Neural cell (in vitro differentiated cells): ENCODE measurements around the gene MRTFA. TPM values are rescaled to one million over a fixed set of nuclear protein-coding genes. Genes with fewer than 3 reads are reported as not detected.

Source experiments
- H2AFZ ChIP-seq: fragments of 200-600, 300-800 bp; sonication (generic), shearing (Covaris generic); 2 replicates; pipeline ENCODE4 v1.6.0; 2014; ENCODE audit warnings: low read depth, mild to moderate bottlenecking, antibody characterized with exemption, low read length, moderate library complexity
- H3F3A ChIP-seq: fragments of 200-600 bp; shearing (Covaris generic); 2 replicates; pipeline ENCODE4 v1.6.1; 2016; ENCODE audit warnings: mild to moderate bottlenecking, moderate library complexity, mixed read lengths, antibody characterized with exemption, low read length; ENCODE audit not compliant: insufficient read depth, poor library complexity, severe bottlenecking
- H3K27ac ChIP-seq: fragments of 200-600, 300-800 bp; sonication (generic), shearing (Covaris generic); 2 replicates; pipeline ENCODE4 v1.5.1; 2014; ENCODE audit warnings: mild to moderate bottlenecking, low read length, moderate library complexity
- H3K27me3 ChIP-seq: fragments of 300-800, 200-600 bp; sonication (generic), shearing (Covaris generic); 2 replicates; pipeline ENCODE4 v1.6.0; 2014; ENCODE audit warnings: mild to moderate bottlenecking, low read depth, low read length, moderate library complexity; ENCODE audit not compliant: insufficient read depth
- H3K36me3 ChIP-seq: fragments of 300-800, 200-600 bp; sonication (generic), shearing (Covaris generic); 2 replicates; pipeline ENCODE4 v1.5.1; 2014; ENCODE audit warnings: mild to moderate bottlenecking, antibody characterized with exemption, low read length, moderate library complexity; ENCODE audit not compliant: insufficient read depth
- H3K4me2 ChIP-seq: fragments of 300-800, 200-600 bp; sonication (generic), shearing (Covaris generic); 2 replicates; pipeline ENCODE4 v1.6.0; 2014; ENCODE audit warnings: mild to moderate bottlenecking, low read length
- H3K4me3 ChIP-seq: fragments of 300-800, 200-600 bp; sonication (generic), shearing (Covaris generic); 2 replicates; pipeline ENCODE4 v1.5.1; 2014; ENCODE audit warnings: mild to moderate bottlenecking, low read length, moderate library complexity
- H3K79me2 ChIP-seq: fragments of 200-600 bp; shearing (Covaris generic); replicated peaks from 2 replicates; pipeline ENCODE4 v1.6.0; 2014; ENCODE audit warnings: mild to moderate bottlenecking, low read length, moderate library complexity; ENCODE audit not compliant: insufficient read depth
- H3K9ac ChIP-seq: fragments of 300-800, 200-600 bp; sonication (generic), shearing (Covaris generic); 2 replicates; pipeline ENCODE4 v1.6.1; 2016; ENCODE audit warnings: mild to moderate bottlenecking, low read length, mixed read lengths
- H3K9me2 ChIP-seq: fragments of 200-600 bp; shearing (Covaris generic); 2 replicates; pipeline ENCODE4 v1.6.1; 2016; ENCODE audit warnings: mild to moderate bottlenecking, low read length, mixed read lengths; ENCODE audit not compliant: insufficient read depth
- H3K9me3 ChIP-seq: fragments of 200-600, 300-800 bp; sonication (generic), shearing (Covaris generic); 2 replicates; pipeline ENCODE4 v1.6.1; 2016; ENCODE audit warnings: mild to moderate bottlenecking, mixed run types, low read length, moderate library complexity, mixed read lengths
- H4K20me1 ChIP-seq: fragments of 200-600 bp; shearing (Covaris generic); 2 replicates; pipeline ENCODE4 v1.6.1; 2016; ENCODE audit warnings: mild to moderate bottlenecking, mixed run types; ENCODE audit not compliant: insufficient read depth
- EP300 ChIP-seq: fragments of 450-650 bp; conservative IDR thresholded peaks from 2 replicates; pipeline ENCODE4 v1.6.1; 2014; ENCODE audit warnings: antibody characterized with exemption, mild to moderate bottlenecking, moderate library complexity; ENCODE audit not compliant: poor library complexity, severe bottlenecking
- EZH2 ChIP-seq: fragments of 200-600, 300-800 bp; shearing (Covaris generic), sonication (generic); IDR thresholded peaks from 2 replicates; pipeline ENCODE4 v1.6.1; 2014; ENCODE audit warnings: antibody characterized with exemption, low read length, borderline replicate concordance, mild to moderate bottlenecking; ENCODE audit not compliant: insufficient read depth, poor library complexity, severe bottlenecking
- MXI1 ChIP-seq: fragments of 450-650 bp; conservative IDR thresholded peaks from 2 replicates; pipeline ENCODE4 v1.6.1; 2014; ENCODE audit warnings: antibody characterized with exemption, mild to moderate bottlenecking; ENCODE audit not compliant: poor library complexity, severe bottlenecking
- POLR2AphosphoS5 ChIP-seq: IDR thresholded peaks from 2 replicates; pipeline ENCODE4 v1.6.1; 2012
- RAD21 ChIP-seq: fragments of 450-650 bp; conservative IDR thresholded peaks from 2 replicates; pipeline ENCODE4 v1.6.1; 2014; ENCODE audit warnings: antibody characterized with exemption, mild to moderate bottlenecking, moderate library complexity
- SMC3 ChIP-seq: fragments of 450-650 bp; conservative IDR thresholded peaks from 2 replicates; pipeline ENCODE4 v1.6.1; 2014; ENCODE audit warnings: antibody characterized with exemption, mild to moderate bottlenecking, moderate library complexity; ENCODE audit not compliant: poor library complexity
- TAF1 ChIP-seq: IDR thresholded peaks from 2 replicates; pipeline ENCODE4 v1.6.1; 2012; ENCODE audit warnings: low read depth
- polyA plus RNA-seq: library from polyadenylated mRNA; depleted of rRNA; stranded (reverse); fragments of >200 nt; gene quantifications from 2 replicates; pipeline ENCODE4 v1.2.3, GENCODE V29; 2014
- TF ChIP-seq, protein P1 (sequence below): fragments of 450-650 bp; IDR thresholded peaks from 2 replicates; pipeline ENCODE4 v1.5.1; 2014; ENCODE audit warnings: antibody characterized with exemption, mild to moderate bottlenecking, moderate library complexity; ENCODE audit not compliant: poor library complexity, severe bottlenecking
- TF ChIP-seq, protein P2 (sequence below): IDR thresholded peaks from 2 replicates; pipeline ENCODE4 v1.6.1; 2012; ENCODE audit warnings: borderline replicate concordance

Gene MRTFA
- polyA plus RNA-seq, 1 donor from 2014 or later = 19.3 TPM

DNA sequence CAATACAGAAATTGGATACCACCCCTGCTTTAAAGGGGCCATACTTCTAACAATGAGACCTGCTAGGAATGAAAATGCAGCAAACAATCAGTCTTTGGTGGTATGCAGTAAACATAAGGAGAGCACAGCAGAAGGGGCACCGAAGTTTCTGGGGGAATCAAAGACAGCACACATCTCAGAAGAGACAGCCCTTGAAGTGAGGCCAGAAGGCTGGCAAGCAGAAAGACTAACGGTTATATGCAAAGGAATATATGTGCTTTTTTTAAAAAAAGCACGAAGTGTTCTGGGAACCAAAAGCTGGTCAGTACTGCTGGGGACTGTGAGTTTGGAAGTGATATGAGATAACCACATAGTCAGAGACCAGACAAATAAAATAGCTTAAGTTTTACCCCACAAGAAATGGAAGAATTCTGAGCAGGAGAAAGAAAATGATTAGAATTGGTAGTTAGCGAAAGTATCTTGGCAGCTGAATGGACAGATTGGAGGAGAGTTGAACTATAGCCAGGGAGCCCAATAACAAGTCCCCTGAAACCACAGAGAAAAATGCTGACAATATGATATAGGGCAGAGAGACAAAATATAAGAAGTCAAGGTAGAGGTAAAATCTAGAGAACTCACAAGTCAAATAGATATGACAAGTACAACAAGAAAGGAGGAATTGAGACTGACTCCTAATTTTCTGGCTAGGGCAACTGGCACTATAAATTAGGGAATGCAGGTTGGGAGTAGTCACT is 125.7 kb downstream of the MRTFA start:
- H3K4me3 ChIP-seq = no peak overlapping the region
- no peaks in the 10 kb centered on the region for H3K9me3 ChIP-seq
- TF ChIP-seq TAF1 (no peak), EZH2 (no peak), MXI1 (no peak), POLR2AphosphoS5 (no peak), SMC3 (no peak), RAD21 (no peak), EP300 (no peak)
- TF ChIP-seq, protein P1, sequence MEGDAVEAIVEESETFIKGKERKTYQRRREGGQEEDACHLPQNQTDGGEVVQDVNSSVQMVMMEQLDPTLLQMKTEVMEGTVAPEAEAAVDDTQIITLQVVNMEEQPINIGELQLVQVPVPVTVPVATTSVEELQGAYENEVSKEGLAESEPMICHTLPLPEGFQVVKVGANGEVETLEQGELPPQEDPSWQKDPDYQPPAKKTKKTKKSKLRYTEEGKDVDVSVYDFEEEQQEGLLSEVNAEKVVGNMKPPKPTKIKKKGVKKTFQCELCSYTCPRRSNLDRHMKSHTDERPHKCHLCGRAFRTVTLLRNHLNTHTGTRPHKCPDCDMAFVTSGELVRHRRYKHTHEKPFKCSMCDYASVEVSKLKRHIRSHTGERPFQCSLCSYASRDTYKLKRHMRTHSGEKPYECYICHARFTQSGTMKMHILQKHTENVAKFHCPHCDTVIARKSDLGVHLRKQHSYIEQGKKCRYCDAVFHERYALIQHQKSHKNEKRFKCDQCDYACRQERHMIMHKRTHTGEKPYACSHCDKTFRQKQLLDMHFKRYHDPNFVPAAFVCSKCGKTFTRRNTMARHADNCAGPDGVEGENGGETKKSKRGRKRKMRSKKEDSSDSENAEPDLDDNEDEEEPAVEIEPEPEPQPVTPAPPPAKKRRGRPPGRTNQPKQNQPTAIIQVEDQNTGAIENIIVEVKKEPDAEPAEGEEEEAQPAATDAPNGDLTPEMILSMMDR = no peak
- TF ChIP-seq, protein P2, sequence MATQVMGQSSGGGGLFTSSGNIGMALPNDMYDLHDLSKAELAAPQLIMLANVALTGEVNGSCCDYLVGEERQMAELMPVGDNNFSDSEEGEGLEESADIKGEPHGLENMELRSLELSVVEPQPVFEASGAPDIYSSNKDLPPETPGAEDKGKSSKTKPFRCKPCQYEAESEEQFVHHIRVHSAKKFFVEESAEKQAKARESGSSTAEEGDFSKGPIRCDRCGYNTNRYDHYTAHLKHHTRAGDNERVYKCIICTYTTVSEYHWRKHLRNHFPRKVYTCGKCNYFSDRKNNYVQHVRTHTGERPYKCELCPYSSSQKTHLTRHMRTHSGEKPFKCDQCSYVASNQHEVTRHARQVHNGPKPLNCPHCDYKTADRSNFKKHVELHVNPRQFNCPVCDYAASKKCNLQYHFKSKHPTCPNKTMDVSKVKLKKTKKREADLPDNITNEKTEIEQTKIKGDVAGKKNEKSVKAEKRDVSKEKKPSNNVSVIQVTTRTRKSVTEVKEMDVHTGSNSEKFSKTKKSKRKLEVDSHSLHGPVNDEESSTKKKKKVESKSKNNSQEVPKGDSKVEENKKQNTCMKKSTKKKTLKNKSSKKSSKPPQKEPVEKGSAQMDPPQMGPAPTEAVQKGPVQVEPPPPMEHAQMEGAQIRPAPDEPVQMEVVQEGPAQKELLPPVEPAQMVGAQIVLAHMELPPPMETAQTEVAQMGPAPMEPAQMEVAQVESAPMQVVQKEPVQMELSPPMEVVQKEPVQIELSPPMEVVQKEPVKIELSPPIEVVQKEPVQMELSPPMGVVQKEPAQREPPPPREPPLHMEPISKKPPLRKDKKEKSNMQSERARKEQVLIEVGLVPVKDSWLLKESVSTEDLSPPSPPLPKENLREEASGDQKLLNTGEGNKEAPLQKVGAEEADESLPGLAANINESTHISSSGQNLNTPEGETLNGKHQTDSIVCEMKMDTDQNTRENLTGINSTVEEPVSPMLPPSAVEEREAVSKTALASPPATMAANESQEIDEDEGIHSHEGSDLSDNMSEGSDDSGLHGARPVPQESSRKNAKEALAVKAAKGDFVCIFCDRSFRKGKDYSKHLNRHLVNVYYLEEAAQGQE = no peak
- H3K9me2 ChIP-seq = no peaks in the 10 kb centered on the region
- H3K9ac ChIP-seq = no peak overlapping the region
- no peaks in the 10 kb centered on the region for H4K20me1 ChIP-seq
- no peaks in the 10 kb centered on the region for H3F3A ChIP-seq
- H3K27ac ChIP-seq = no peak overlapping the region
- no peak overlapping the region for H2AFZ ChIP-seq
- H3K4me2 ChIP-seq = no peak overlapping the region
- H3K27me3 ChIP-seq = no peaks in the 10 kb centered on the region
- no peaks in the 10 kb centered on the region for H3K79me2 ChIP-seq
- no peaks in the 10 kb centered on the region for H3K36me3 ChIP-seq

DNA sequence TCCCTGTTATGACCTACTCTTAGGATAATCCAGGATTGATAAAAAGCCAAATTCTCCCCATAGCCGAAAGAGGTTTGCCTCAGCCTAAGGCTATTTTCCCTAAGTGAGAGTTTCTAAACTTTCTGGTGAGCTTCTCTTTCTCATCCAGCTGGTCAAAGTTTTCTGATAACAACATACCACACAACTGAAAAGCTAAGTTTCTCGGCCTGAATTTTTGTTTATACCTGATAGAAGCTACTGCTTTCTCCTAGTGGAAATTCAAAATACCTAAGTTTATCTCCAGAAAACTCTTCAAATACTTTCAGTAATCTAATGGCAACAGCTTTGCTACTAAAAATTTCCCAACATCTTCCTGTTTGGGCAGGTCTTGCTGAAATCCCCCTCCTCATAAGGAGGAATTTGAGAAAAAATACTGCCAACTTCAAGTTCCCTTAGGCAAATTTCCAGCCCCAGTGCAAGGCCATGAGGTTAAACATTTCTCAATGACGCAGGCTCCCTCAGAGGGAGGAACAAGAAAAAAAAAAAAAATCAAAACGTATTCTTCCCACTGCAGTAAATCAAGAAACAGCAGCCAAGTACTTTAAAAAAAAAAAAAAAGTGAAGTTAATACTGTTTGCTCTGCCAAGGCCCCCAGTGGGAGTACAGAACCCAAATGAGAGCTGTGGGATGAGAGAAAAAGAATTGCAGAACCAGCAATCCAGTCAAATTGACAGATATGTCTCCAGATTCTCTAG is 127.0 kb downstream of the MRTFA start:
- no peaks in the 10 kb centered on the region for H3K9me2 ChIP-seq

More for the DNA sequence above, 127.0 kb downstream of the MRTFA start:
- Histone ChIP-seq H3K27ac (no peak overlapping the region), H2AFZ (no peak overlapping the region), H3K4me3 (no peak overlapping the region), H3K79me2 (no peaks in the 10 kb centered on the region), H3K27me3 (no peaks in the 10 kb centered on the region), H3F3A (no peaks in the 10 kb centered on the region), H3K9ac (no peak overlapping the region), H3K4me2 (no peak overlapping the region), H4K20me1 (no peaks in the 10 kb centered on the region), H3K36me3 (no peaks in the 10 kb centered on the region), H3K9me3 (no peaks in the 10 kb centered on the region)
- TF ChIP-seq, protein P2 = no peak
- TF ChIP-seq EZH2 (no peak), MXI1 (no peak), SMC3 (no peak), TAF1 (no peak), EP300 (no peak), RAD21 (no peak), POLR2AphosphoS5 (no peak)
- TF ChIP-seq, protein P1 = no peak
